Transverse colon (tissue), 3 donors: Measurements from ENCODE around the gene AFF1.

Experiments
- CTCF ChIP-seq, 5 experiments: fragments of 200-600 bp in 3 of 5; fragments of 450-650 bp in 2 of 5; sonication (generic) in 3 of 5; IDR thresholded peaks; 1 replicate in 2 of 5; 2 replicates in 3 of 5; pipeline ENCODE4 v1.5.1; 2016 to 2017; ENCODE audit warnings: antibody characterized with exemption in 5 of 5, inconsistent platforms in 3 of 5, mild to moderate bottlenecking in 2 of 5, moderate library complexity in 1 of 5
- POLR2A ChIP-seq: fragments of 450-650 bp; IDR thresholded peaks from one replicate; pipeline ENCODE4 v1.6.1; 2016; ENCODE audit warnings: antibody characterized with exemption, mild to moderate bottlenecking, moderate library complexity

GRCh38 chr4:86916392-86916791, 18.4 kb upstream of the AFF1 start:
- TF ChIP-seq CTCF (IDR thresholded peaks at IDR 0.05) (no peak), POLR2A (no peak)
